ENCODE data around the gene SAFB.
"Not testable (repeated sequence)": the region's sequence is repeated elsewhere in the genome, so short reads cannot be mapped to it uniquely, and the experiment has no call there.

The SAFB gene

DNA sequence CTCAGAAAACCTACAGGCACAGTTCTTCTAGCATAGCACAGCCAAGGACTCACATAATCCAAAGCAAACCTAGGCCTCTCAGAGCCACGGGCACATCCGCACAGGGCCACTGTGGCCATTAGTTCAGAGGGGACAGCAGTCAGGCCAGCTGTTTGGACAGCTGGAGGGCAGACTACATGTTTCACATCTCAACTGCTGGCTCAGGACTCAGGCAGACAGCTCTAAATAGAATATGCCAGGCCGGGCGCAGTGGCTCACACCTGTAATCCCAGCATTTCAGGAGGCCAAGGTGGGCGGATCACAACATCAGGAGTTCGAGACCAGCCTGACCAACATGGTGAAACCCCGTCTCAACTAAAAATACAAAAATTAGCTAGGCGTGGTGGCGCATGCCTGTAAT is 27.1 kb upstream of the SAFB start:
- no peak for DNase-seq

DNA sequence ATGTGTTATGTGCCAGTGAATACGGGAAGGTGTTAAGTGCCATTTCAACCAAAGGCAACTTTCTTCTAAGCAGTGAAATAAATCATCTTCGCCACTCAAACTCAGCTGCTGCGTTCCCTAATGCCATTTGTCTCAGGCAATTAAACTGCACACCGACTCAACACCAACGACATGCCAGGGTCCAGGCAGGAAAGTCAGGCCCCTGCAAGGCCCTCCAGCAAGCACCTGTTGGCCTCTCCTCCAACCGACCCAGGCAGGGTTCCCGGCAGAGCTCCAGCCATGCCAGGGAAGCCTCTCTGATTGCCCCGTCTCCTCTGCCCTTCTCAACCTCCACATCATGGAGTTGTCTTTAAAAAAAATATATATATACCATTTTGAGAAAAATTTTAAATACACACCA is 22.1 kb upstream of the SAFB start:
- DNase-seq: no peak

DNA sequence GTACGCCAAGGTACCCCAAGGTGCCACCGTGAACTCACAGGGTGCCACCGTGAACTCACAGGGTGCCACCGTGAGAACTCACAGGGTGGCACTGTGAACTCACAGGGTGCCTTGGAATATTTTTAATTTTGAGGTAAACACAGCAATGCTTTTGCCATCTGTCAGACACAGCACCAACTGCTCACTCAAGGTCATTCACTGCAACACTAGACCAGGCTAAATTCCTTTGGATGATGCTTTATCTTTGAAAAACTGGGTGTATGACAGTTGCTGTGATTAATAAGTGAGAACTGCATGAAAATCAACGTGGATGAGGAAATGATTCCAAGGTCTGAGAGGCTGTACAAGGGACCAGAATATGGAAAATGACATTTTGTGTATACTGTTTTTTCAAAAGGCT is 19.3 kb upstream of the SAFB start:
- DNase-seq: no peak

DNA sequence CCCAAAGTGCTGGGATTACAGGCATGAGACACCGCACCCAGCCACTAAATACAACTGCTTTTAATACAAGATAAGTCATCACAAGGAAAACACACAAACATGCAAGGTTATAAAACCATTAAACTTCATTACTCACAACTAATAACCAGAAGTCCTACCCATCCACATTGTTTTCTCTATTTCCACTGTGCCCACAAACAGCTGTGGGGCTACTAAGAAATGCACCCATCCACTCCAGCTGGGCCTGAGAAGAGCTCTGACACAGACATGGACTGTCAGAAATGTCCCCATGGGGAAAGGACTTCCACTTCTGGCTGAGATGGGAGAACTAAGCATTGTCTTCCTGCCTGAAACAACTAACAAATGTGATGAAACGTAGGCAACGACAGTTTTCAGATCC is 17.5 kb upstream of the SAFB start:
- no peak for DNase-seq

DNA sequence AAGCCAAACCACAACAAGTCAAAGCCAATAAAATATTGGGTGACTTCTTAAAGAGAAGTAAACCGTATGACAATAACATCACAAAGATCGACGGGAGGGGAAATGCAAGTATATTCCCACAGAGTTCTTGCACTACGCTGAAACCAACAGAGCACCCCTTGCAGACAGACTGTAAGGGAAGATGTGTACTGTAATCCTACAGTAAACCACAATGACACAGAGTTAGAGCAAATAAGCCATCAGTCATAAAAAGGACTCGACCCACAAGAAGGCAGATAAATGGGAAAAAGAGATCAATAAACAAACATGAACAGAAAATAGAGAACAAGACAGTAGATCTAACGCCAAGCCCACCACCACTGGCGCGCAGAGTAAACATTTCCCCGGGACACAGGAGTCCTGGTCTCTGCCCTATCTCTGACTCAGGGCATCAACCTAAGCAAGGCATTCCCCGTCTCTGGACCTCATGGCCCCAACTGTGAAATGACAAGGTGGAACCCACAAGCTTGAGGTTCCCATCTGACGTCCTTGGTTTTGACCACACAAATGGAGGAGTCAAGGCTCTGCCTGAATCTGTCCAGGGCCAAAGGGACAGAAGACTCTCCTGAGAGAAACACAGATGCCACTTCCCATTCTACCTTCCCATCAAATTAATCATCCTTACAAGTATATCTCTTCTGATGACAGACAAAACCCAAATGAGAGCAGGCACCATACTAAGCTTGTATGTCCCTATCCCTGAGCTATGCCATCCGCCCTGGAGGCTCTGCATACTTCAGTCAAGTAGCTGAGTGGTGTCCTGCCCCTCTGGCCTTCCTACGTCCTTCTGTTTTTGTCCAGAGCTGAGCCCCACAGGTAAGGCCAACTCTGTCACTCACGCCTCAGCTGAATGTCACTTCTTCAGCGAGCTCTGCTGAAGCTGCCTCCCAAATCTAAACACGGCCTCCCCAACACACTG is 15.3 kb upstream of the SAFB start:
- no peak for DNase-seq

DNA sequence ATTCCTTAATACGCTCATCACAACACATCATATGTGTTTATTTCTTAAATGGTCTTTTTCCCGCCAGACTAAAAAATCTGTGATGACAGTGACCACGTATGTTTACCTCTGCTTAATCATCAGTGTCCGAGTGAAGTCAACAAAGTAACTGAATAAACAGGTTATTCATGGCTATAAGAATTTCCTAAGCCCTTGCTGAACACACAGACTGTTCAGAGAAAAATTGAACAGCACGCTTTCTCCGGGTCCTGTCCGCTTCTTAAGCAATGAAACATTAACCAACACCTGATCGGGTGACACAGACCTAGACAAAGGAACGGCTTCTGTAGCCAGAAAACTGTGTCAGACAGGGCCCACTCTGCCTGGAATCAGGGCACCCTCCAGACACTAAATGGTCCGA is 14.6 kb upstream of the SAFB start:
- DNase-seq: no peak

DNA sequence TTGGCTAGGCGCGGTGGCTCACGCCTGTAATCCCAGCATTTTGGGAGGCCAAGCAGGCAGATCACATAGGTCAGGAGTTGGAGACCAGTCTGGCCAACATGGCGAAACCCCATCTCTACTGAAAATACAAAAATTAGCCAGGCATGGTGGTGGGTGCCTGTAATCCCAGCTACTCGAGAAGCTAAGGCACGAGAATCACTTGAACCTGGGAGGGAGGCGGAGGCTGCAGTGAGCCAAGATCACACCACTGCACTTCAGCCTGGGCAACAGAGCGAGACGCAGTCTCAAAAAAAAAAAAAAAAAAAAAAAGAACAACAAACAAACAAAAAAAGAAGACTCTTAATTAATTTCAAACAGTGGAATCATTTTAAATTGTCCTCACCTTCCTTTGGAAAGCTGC is 14.1 kb upstream of the SAFB start:
- DNase-seq: not testable (repeated sequence)

DNA sequence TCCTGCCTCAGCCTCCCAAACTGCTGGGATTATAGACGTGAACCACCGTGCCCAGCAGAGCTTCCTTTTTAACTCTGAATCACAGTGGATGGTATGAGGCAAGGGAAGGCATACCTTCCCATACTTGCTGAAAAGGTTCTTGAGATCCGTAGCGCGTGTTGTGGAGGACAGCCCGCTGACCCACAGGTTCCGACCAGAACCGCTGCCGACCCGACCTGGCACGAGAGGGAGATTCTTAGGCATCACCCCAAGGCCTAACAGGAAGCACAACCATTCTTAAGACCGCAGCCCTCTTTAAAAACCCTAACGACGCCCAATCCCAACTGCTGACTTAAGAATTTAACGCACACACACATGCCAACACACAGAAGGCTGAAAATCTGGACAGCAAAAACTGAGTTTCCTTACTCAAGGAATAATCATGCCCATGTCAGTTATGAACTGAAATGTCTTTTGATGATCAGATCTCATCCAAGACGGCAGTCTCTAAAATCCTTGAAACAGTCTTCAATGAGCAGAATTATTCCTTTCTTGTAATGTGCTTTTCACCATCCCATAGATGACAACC is 12.9 kb upstream of the SAFB start:
- no peak for DNase-seq

DNA sequence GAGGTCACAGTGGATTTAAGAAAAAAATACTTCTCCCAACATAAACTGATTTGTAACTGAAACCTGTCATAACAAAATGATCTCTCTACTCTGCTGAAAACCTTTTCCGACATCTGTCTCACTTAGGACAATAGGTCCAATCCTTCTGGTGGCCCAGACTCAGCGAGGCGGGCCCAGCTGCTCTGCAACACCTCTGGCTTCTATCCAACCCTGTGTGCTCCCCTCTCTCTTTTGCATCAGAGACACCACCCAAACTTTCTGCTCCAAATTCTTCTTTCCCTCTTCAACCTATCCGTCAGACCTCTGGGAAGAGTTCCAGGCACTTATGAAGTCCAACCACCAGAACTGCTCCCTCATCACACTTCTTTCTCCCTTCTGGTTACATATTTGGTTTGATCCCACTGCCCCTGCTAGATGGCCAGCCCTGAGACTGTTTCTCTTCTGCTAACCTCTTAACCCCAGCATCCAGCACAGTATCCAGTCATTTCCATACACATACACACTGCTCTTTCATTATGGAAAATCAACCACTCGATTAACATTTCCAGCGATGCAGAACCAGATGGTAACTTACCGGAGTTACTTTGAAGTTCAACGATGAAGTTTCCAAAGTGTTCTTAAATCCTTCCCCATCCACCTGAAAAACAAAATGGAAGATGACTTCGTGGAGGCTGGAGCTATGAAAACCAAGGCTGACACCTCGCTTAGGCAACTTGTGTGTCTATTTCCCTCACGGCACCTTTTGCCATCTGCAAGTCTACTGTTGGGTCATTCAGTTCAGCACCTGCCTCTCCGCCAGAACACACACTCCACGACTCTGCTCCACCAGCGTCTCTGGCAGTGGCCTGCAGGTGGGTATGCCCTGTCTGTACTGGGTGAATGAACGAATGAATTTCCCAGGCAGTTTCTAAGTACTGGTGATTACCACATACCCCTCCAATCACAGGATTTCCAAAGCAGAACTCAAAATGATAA is 9.7 kb upstream of the SAFB start:
- no peak for DNase-seq

DNA sequence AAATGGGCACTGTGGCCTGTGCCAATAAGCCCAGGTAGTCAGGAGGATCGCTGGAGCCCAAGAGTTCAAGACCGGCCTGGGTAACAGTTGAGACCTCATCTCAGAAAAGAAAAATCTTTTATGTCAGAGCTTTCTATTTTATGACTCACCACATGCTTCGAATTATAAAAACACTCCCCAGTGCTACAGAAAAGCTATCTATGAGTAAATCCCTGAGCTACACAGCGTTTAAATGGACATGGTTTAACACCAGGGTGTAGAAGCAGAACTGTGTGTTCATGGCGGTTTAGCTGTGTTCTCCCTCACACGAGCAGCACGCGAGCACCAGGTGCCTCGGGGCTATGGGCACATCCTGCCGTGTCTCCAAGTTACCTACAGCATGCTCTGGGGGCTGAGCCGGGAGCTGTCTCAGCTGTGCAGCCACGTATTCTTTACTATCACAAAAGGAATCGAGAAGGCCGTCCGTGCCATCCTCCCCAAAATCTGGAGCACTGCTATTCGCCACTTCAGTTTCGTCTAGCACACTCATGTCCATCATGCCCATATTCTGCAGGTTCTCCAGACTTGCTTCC is 7.0 kb upstream of the SAFB start:
- no peak for DNase-seq

DNA sequence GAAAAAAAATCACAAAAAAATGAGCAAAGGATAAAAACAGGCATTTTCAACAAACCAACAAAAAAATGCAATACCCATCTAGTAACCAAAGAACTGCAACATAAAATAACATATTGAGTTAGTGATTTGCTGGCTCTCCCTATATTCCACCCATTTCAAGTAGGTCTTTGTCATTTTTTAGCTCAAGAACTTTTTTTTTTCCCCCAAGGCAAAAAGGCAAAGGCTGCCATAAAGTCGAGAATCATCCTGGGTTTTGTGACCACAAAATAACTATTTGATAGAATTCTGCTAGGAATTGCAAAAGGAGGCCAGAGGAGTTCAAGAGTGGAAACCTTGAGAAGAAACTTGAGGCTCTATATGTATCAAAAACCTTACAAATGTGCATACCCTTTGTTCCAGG is 5.8 kb upstream of the SAFB start:
- DNase-seq: no peak

DNA sequence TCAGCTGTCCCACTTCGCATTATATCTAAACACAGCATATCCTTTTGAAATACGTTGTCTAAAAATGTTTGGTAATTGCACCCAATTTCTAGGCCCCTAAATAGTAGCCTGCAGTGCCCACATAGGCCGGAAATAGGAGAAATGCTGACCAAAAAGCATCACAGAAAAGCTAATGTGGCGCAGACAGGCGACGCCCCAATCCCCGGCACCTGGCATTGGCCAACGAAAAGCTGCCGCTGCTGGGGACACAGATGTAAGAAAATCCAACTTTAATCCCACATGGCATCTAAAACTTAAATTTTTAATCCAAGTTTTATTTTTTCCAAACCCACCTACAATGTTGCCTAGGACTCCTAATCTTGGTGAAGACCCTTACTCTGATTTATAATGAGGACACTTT is 4.3 kb upstream of the SAFB start:
- no peak for DNase-seq

DNA sequence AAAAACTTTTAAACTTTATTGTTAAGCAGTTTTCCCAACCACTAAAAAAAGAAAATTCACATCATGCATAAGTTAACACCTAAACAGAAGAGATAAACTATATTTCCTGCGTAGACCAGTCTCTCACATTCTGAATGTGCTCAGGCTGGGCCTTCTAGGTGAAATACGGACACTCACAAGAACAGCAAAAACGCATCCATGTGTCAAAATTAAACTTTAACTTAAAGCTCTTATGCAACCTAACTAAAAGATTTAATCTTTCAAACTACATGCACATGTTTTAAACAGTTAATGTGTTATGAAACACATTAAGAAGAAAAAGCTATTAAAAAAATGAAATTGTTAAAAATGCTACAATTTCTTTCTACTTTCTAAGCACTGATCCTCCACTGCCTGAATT is 2.9 kb upstream of the SAFB start:
- no peak for DNase-seq

DNA sequence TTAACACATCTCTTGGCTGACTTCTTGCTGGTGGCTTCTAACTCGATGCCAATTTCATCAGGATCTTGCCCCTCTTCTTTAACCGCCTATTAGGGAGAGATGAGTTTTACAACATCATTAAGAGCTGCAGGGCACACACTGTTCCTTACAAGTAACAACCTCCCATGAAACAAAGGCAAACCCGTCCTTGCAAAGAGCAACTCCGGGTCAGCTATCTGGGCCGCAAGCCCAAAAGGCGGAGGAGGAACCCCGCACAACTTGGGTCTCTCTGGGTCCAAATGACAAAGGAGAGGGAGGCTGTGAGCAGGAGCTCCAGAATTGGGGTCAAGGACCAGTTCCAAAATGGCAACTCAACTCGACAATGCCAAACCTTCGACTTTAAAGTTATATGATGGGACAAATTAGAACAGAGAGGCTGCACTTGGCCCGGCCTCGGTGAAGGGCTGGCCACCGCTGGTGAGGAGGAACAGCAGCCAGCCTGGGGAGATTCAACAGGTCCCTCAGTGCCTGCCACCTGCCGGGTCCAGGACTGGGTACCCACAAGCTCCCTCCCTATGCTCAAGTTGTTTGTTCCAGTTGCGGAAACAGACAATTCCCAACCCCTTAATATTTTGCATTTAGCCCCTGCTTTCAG is 1.5 kb upstream of the SAFB start:
- no peak for DNase-seq

DNA sequence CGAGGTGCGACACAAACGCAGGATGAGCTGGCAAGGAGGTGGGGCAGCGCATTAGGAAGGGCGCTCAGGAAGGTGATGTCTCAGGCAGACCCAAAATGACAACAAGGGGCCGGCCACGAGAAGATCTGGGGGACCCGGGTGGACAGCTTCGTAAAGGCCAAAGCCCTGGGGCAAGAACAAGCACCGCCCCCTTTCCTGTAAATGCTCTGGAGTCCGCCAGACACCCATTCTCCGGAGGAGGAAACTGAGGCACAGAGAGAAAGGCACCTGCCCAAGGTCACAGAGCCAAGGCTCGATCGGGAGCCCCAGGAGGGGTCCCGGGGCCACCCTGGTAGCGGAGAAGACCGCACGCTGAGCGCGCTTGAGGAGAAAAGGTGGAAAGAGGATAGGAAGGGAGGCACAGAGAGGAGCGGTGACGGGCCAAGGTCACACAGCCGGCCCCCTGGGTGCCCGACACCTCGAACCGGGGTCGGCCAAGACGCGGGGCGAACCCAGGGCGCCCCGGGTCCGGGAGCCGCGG is 878 bp upstream of the SAFB start:
- no peak for DNase-seq

DNA sequence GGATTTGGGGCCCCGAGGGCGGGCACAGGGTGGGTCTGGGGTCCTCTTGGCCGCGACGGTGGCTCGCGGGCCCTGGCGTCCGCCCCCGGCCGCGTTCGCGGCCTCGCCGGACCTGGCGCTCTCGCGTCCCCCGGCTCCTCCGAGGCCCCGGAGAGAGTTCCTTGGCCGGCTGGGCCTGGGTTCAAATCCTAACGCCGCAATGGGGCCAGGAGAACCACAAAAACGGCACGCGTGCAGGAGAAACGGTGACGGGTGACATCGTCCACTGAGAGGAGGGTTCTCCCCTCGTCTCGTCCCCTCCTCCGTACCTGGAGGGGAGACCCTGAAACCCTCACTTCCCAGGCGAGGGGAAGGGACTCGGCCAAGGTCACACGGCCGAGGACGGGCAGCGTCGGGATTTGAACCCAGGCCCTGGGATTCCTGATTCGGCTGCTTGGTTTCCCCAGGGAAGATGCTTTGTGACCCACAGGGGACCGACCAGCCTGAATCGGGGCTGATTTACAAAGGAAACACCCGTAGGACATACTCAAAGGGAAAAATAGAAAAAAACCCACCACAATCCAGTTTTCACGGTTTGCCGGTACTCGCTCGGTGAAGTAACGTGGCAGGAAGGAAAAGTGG is 624 bp downstream of the SAFB start:
- DNase-seq: no peak

DNA sequence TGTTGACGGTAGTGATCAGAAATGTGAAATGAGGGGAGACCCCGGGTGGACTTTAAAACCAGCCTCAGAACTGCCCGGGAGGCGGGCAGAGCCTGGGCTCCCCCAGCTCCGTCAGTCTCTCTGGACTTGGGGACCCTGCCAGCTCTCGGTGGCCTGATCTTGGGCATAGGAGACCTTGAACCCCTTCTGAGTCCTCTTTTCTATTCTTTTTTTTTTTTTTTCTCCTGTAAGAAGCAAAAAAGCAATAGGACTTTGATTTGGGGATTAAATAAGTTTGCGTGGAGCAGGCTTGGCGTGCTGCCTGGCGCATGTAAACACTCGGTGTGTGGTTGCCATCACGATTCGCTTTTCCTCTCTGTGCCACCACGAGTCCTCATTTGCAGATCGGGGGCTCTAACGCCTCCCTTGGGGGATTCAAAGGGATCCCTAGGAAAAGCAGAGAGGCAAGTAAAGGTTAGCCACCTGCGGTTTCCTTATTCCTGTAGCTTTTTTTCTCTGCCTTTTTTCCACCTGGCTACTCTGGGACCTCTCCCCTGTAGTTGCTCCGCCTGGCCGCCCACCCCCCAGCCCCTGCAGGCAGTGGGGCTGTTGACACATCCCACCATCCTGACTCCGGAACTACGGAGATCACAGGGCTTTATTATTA is 1.3 kb downstream of the SAFB start:
- no peak for DNase-seq

DNA sequence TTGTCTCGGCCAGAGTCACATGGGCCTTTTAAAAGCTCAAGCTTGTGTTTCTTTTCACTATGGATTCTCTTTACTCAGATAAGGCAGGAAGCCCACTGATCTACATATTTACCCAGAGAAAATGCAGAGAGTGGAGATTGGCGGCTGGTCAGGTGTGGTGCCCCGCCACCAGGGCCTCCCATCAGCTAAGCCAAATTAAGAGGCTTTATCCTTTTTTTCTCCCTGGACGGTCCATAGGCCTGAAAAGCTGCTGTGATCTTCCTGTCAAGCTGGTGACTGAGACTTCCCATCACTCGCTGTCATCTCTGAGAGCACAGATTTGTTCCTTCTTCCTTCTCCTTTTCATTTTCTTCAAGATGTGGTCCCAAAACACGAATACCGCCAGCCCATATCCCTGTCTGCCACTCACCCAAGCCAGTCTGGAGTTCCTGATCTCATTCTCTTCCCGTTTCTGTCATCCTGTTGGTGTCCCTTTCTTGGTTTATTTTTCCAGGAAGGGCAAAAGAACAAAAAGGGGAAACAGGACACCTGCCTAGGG is 1.9 kb downstream of the SAFB start:
- DNase-seq: no peak

DNA sequence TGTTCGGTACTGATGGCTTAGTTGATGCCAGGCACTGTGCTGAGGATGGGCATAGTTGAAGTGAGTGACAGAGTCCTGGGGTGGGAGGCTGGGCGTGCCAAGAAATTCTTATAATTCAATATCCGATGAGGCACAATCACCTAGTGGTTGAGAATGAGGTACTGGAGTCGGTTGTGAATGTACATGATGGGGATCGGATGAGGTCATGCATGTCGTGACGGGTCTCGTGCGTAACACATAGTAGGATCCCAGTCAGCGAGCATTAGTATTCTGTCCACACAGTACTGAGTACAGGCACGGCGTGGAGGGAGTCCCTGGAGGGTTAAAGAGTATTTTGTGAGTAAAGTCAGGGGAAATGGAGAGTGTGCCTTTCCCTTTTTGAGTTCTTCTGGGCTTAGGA is 2.8 kb downstream of the SAFB start:
- DNase-seq: no peak

DNA sequence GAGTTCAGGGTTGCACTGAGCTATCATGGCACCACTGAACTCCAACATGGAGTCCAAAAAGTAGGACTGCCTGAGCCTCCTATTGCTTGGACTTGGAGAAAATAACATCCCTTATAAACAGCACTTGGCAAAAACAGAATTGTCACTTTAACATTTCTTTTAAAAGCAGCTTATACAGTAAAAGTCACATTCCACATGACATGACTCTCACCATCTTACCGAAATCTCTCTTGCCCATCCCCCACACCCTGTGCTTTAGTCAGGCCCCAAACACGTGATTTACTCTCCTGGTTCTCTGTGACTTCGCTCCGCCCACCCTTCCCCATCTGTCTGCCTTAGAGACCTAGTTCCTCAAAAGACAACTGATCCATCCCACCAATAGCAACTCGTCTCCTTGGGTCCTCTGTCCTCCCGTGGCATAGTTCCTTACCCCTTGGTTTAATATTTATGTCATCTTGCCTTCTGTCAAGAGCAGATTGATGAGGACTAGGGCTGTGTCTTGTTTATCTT is 4.6 kb downstream of the SAFB start:
- DNase-seq: no peak

DNA sequence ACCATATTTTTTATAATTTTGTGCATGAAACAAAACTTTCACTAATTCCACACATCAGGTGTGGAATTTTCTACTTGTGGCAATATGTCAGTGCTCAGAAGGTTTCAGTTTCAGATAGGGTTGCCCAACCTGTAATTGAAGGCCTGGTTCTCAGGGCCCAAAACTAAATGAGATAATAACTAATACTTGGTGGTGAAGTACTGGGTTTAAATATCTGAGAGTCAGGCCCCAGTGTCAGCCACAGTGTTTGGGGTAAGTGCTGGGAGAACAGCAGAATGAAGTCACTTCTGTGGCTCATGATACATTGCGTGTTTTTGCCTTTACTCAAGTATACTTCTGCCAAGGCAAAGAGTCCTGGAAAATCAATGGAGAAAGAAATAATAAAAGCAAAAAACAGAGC is 5.6 kb downstream of the SAFB start:
- DNase-seq: no peak

All from NCI-H1048 (cell line).